LNCAP (cell line): Measurements from ENCODE around the gene SLC11A2.
A peak's percentile ranks its signal among the peaks of the same experiment; 100 is the strongest.

Experiments
- CTCF ChIP-seq: fragments of 450-650 bp; IDR thresholded peaks from 2 replicates; pipeline ENCODE4 v1.5.1; 2017; ENCODE audit warnings: mild to moderate bottlenecking

The SLC11A2 gene

GRCh38 chr12:50988871-50989270 is 37.3 kb downstream of the SLC11A2 start:
- TF ChIP-seq CTCF = no peak

GRCh38 chr12:50988051-50988450 is 38.1 kb downstream of the SLC11A2 start:
- TF ChIP-seq CTCF = no peak

GRCh38 chr12:50986966-50987737 is 39.0 kb downstream of the SLC11A2 start:
- peak; percentile 58; the same call in 1 of the 2 replicates for TF ChIP-seq CTCF

- no peak for TF ChIP-seq CTCF
These were observed 40.9 kb downstream of the SLC11A2 start for GRCh38 chr12:50985322-50985721.

- no peak for TF ChIP-seq CTCF
These were observed 41.4 kb downstream of the SLC11A2 start for GRCh38 chr12:50984586-50985298.

GRCh38 chr12:50981319-50982239 is 44.6 kb downstream of the SLC11A2 start:
- TF ChIP-seq CTCF = no peak

- TF ChIP-seq CTCF = no peak
These were observed 45.6 kb downstream of the SLC11A2 start for GRCh38 chr12:50980545-50980944.
